HEK293 (cell line): ENCODE results near the gene SETD5.
A peak's percentile ranks its signal among the peaks of the same experiment; 100 is the strongest.

Experiments used
- AEBP2 ChIP-seq: fragments of 450-650 bp; formaldehyde crosslinking; IDR thresholded peaks from 2 replicates; pipeline ENCODE4 v1.5.1; 2016; ENCODE audit warnings: missing biosample characterization, missing genetic modification characterization, borderline replicate concordance
- BCL11B ChIP-seq: fragments of 450-650 bp; formaldehyde crosslinking; IDR thresholded peaks from 2 replicates; pipeline ENCODE4 v1.5.1; 2016; ENCODE audit warnings: low read depth, missing biosample characterization, missing genetic modification characterization
- FEZF1 ChIP-seq: fragments of 450-650 bp; formaldehyde crosslinking; IDR thresholded peaks from 2 replicates; pipeline ENCODE4 v1.5.1; 2016; ENCODE audit warnings: missing biosample characterization, missing genetic modification characterization
- GLIS1 ChIP-seq: fragments of 450-650 bp; formaldehyde crosslinking; IDR thresholded peaks from 2 replicates; pipeline ENCODE4 v1.5.1; 2016; ENCODE audit warnings: missing biosample characterization, missing genetic modification characterization
- KLF1 ChIP-seq: fragments of 450-650 bp; formaldehyde crosslinking; IDR thresholded peaks from 2 replicates; pipeline ENCODE4 v1.5.1; 2016; ENCODE audit warnings: missing biosample characterization, missing genetic modification characterization
- KLF17 ChIP-seq: fragments of 450-650 bp; formaldehyde crosslinking; IDR thresholded peaks from 2 replicates; pipeline ENCODE4 v1.5.1; 2016; ENCODE audit warnings: missing biosample characterization, missing genetic modification characterization
- KLF7 ChIP-seq: fragments of 450-650 bp; formaldehyde crosslinking; IDR thresholded peaks from 2 replicates; pipeline ENCODE4 v1.5.1; 2016; ENCODE audit warnings: missing biosample characterization, missing genetic modification characterization, borderline replicate concordance
- KLF9 ChIP-seq: fragments of 450-650 bp; formaldehyde crosslinking; IDR thresholded peaks from 2 replicates; pipeline ENCODE4 v1.5.1; 2016; ENCODE audit warnings: missing biosample characterization, missing genetic modification characterization, low read depth
- MEIS1 ChIP-seq: sonication (generic); formaldehyde crosslinking; IDR thresholded peaks from 2 replicates; pipeline ENCODE4 v1.8.1; 2022; ENCODE audit warnings: missing genetic modification reagents, mild to moderate bottlenecking, borderline replicate concordance
- MZF1 ChIP-seq: fragments of 450-650 bp; formaldehyde crosslinking; IDR thresholded peaks from 2 replicates; pipeline ENCODE4 v1.5.1; 2017; ENCODE audit warnings: missing biosample characterization, missing genetic modification characterization, borderline replicate concordance
- PRDM1 ChIP-seq: fragments of 450-650 bp; formaldehyde crosslinking; IDR thresholded peaks from 2 replicates; pipeline ENCODE4; 2016; ENCODE audit warnings: missing biosample characterization, missing genetic modification characterization
- SALL2 ChIP-seq: fragments of 450-650 bp; formaldehyde crosslinking; IDR thresholded peaks from 2 replicates; pipeline ENCODE4 v1.5.0; 2017; ENCODE audit warnings: missing biosample characterization, mild to moderate bottlenecking, missing genetic modification characterization, borderline replicate concordance
- YY1 ChIP-seq: fragments of 450-650 bp; formaldehyde crosslinking; IDR thresholded peaks from 2 replicates; pipeline ENCODE4 v1.5.1; 2018; ENCODE audit warnings: missing biosample characterization, missing genetic modification characterization
- ZBTB1 ChIP-seq: fragments of 450-650 bp; formaldehyde crosslinking; IDR thresholded peaks from 2 replicates; pipeline ENCODE4 v1.5.1; 2016; ENCODE audit warnings: missing biosample characterization, missing genetic modification characterization
- ZBTB10 ChIP-seq: fragments of 450-650 bp; formaldehyde crosslinking; IDR thresholded peaks from 2 replicates; pipeline ENCODE4 v1.5.1; 2016; ENCODE audit warnings: missing biosample characterization, missing genetic modification characterization
- ZBTB8A ChIP-seq: fragments of 450-650 bp; formaldehyde crosslinking; IDR thresholded peaks from 2 replicates; pipeline ENCODE4 v1.5.1; 2016; ENCODE audit warnings: missing biosample characterization, missing genetic modification characterization
- ZNF10 ChIP-seq: fragments of 450-650 bp; formaldehyde crosslinking; IDR thresholded peaks from 2 replicates; pipeline ENCODE4 v1.5.1; 2017; ENCODE audit warnings: missing biosample characterization, missing genetic modification characterization
- ZNF133 ChIP-seq: fragments of 450-650 bp; formaldehyde crosslinking; IDR thresholded peaks from 2 replicates; pipeline ENCODE4 v1.5.1; 2016; ENCODE audit warnings: missing biosample characterization, missing genetic modification characterization
- ZNF138 ChIP-seq: fragments of 450-650 bp; formaldehyde crosslinking; IDR thresholded peaks from 2 replicates; pipeline ENCODE4 v1.5.1; 2016; ENCODE audit warnings: missing biosample characterization, missing genetic modification characterization, borderline replicate concordance
- ZNF175 ChIP-seq: fragments of 450-650 bp; formaldehyde crosslinking; IDR thresholded peaks from 2 replicates; pipeline ENCODE4 v1.5.1; 2016; ENCODE audit warnings: missing biosample characterization, missing genetic modification characterization
- ZNF214 ChIP-seq: fragments of 450-650 bp; formaldehyde crosslinking; IDR thresholded peaks from 2 replicates; pipeline ENCODE4 v1.5.1; 2017; ENCODE audit warnings: missing biosample characterization, mild to moderate bottlenecking, missing genetic modification characterization, borderline replicate concordance
- ZNF341 ChIP-seq: fragments of 450-650 bp; formaldehyde crosslinking; IDR thresholded peaks from 2 replicates; pipeline ENCODE4; 2016; ENCODE audit warnings: low read depth, missing biosample characterization, missing genetic modification characterization
- ZNF366 ChIP-seq: fragments of 450-650 bp; formaldehyde crosslinking; conservative IDR thresholded peaks from 2 replicates; pipeline ENCODE4 v1.5.1; 2016; ENCODE audit warnings: missing biosample characterization, missing genetic modification characterization
- ZNF391 ChIP-seq: fragments of 450-650 bp; formaldehyde crosslinking; IDR thresholded peaks from 2 replicates; pipeline ENCODE4 v1.5.1; 2016; ENCODE audit warnings: low read depth, missing biosample characterization, missing genetic modification characterization, borderline replicate concordance
- ZNF404 ChIP-seq: fragments of 450-650 bp; formaldehyde crosslinking; IDR thresholded peaks from 2 replicates; pipeline ENCODE4 v1.5.1; 2017; ENCODE audit warnings: missing biosample characterization, missing genetic modification characterization
- ZNF501 ChIP-seq: fragments of 450-650 bp; formaldehyde crosslinking; IDR thresholded peaks from 2 replicates; pipeline ENCODE4 v1.5.1; 2016; ENCODE audit warnings: missing biosample characterization, missing genetic modification characterization
- ZNF560 ChIP-seq: fragments of 450-650 bp; formaldehyde crosslinking; IDR thresholded peaks from 2 replicates; pipeline ENCODE4 v1.5.1; 2017; ENCODE audit warnings: missing biosample characterization, missing genetic modification characterization, borderline replicate concordance
- ZNF600 ChIP-seq: fragments of 450-650 bp; formaldehyde crosslinking; IDR thresholded peaks from 2 replicates; pipeline ENCODE4 v1.5.1; 2016; ENCODE audit warnings: missing biosample characterization, missing genetic modification characterization
- ZNF610 ChIP-seq: fragments of 450-650 bp; formaldehyde crosslinking; IDR thresholded peaks from 2 replicates; pipeline ENCODE4 v1.5.1; 2016; ENCODE audit warnings: missing biosample characterization, missing genetic modification characterization, borderline replicate concordance
- ZNF626 ChIP-seq: fragments of 450-650 bp; sonication (Bioruptor Pico); formaldehyde crosslinking; IDR thresholded peaks from 2 replicates; pipeline ENCODE4 v1.5.1; 2018; ENCODE audit warnings: missing biosample characterization, missing genetic modification characterization, inconsistent platforms
- ZNF701 ChIP-seq: fragments of 450-650 bp; formaldehyde crosslinking; IDR thresholded peaks from 2 replicates; pipeline ENCODE4 v1.5.1; 2016; ENCODE audit warnings: missing biosample characterization, missing genetic modification characterization
- ZNF704 ChIP-seq: fragments of 450-650 bp; formaldehyde crosslinking; IDR thresholded peaks from 2 replicates; pipeline ENCODE4 v1.5.1; 2016; ENCODE audit warnings: missing biosample characterization, missing genetic modification characterization
- ZNF707 ChIP-seq: fragments of 450-650 bp; formaldehyde crosslinking; IDR thresholded peaks from 2 replicates; pipeline ENCODE4 v1.5.1; 2016; ENCODE audit warnings: missing biosample characterization, missing genetic modification characterization

Gene SETD5

GRCh38 chr3:9397906-9398699 is 688 bp downstream of the SETD5 start (continued):
- TF ChIP-seq BCL11B (tag by site-specific recombination) = peak; percentile 72; the same call in 1 of the 2 replicates
- TF ChIP-seq ZNF175 (tag by site-specific recombination) = no peak
- TF ChIP-seq KLF9 (tag by site-specific recombination) = 0 out of 2 replicates have a peak, but pooled peaks have one; percentile 21
- no peak for TF ChIP-seq KLF7
- TF ChIP-seq ZNF560 (tag by site-specific recombination) = no peak
- no peak for TF ChIP-seq ZNF404 (tag by site-specific recombination)
- TF ChIP-seq ZNF707 (tag by site-specific recombination) = no peak
- TF ChIP-seq YY1 (tag by site-specific recombination) = peak; percentile 45; the same call in 1 of the 2 replicates
- TF ChIP-seq ZBTB10 (tag by site-specific recombination) = peak; percentile 76
- peak; percentile 78 for TF ChIP-seq ZNF366
- TF ChIP-seq MEIS1 = no peak
- TF ChIP-seq ZNF626 (tag by site-specific recombination) = no peak
- no peak for TF ChIP-seq ZNF214 (tag by site-specific recombination)
- peak; percentile 21; the same call in 1 of the 2 replicates for TF ChIP-seq MZF1 (tag by site-specific recombination)
- 0 out of 2 replicates have a peak, but pooled peaks have one; percentile 8 for TF ChIP-seq FEZF1 (tag by site-specific recombination)
- TF ChIP-seq ZNF701 (tag by site-specific recombination) = peak; percentile 13; the same call in 1 of the 2 replicates
- TF ChIP-seq ZNF138 = no peak
- peak; percentile 23; the same call in 1 of the 2 replicates for TF ChIP-seq ZNF133 (tag by site-specific recombination)
- TF ChIP-seq ZBTB1 (tag by site-specific recombination) = no peak
- no peak for TF ChIP-seq ZNF704 (tag by site-specific recombination)
- TF ChIP-seq SALL2 (tag by site-specific recombination) = peak; percentile 64; the same call in 1 of the 2 replicates
- TF ChIP-seq ZNF501 (tag by site-specific recombination) = peak; percentile 89
- peak; percentile 15; the same call in 1 of the 2 replicates for TF ChIP-seq ZNF10 (tag by site-specific recombination)
- TF ChIP-seq ZNF341 (tag by site-specific recombination) = peak; percentile 52; the same call in 1 of the 2 replicates
- TF ChIP-seq ZNF610 (tag by site-specific recombination) = 0 out of 2 replicates have a peak, but pooled peaks have one; percentile 12
- TF ChIP-seq ZNF600 (tag by site-specific recombination) = no peak
- TF ChIP-seq ZNF391 = peak; percentile 19; the same call in 1 of the 2 replicates
- peak; percentile 21; the same call in 1 of the 2 replicates for TF ChIP-seq KLF17 (tag by site-specific recombination)
- 0 out of 2 replicates have a peak, but pooled peaks have one; percentile 16 for TF ChIP-seq AEBP2
- TF ChIP-seq PRDM1 (tag by site-specific recombination) = peak; percentile 6; the same call in 1 of the 2 replicates
- TF ChIP-seq ZBTB8A (tag by site-specific recombination) = peak; percentile 26; the same call in 1 of the 2 replicates
- TF ChIP-seq GLIS1 (tag by site-specific recombination) = peak; percentile 32; the same call in 1 of the 2 replicates
- TF ChIP-seq KLF1 (tag by site-specific recombination) = 0 out of 2 replicates have a peak, but pooled peaks have one; percentile 18
